NT2/D1 (cell line): ENCODE measurements around the gene TAF11.

Experiments used
- SUZ12 ChIP-seq: IDR thresholded peaks from 2 replicates; pipeline ENCODE4 v1.6.1; 2011; ENCODE audit not compliant: insufficient read length, insufficient read depth; ENCODE audit errors: extremely low read depth
- YY1 ChIP-seq: IDR thresholded peaks from 2 replicates; pipeline ENCODE4 v1.6.1; 2011; ENCODE audit not compliant: insufficient read length, insufficient read depth
- ZNF274 ChIP-seq: IDR thresholded peaks from 2 replicates; pipeline ENCODE4 v1.6.1; 2011; ENCODE audit warnings: mild to moderate bottlenecking, low read depth, low read length

- no peak for TF ChIP-seq YY1
- no peak for TF ChIP-seq ZNF274
- no peak for TF ChIP-seq SUZ12
These were observed 10.6 kb downstream of the TAF11 start for GRCh38 chr6:34877259-34877658.
